Astrocyte (in vitro differentiated cells and primary cell): ENCODE measurements around the gene RDH16. TPM values are rescaled to one million over a fixed set of nuclear protein-coding genes. Genes with fewer than 3 reads are reported as not detected.

ENCODE experiments used
- DNase-seq: peaks from one replicate; pipeline ENCODE4 v3.0.0-alpha.2; 2010; ENCODE audit warnings: low read depth
- FAIRE-seq: peaks from 2 replicates; lab custom pipeline; 2011; peaks lifted over from hg19 to GRCh38; lab: Jason Lieb, UNC
- H2AFZ ChIP-seq: 2 replicates; pipeline ENCODE4 v1.6.0; 2012; ENCODE audit warnings: low read depth, low read length, inconsistent platforms
- H3K27ac ChIP-seq: 2 replicates; pipeline ENCODE4 v1.5.1; 2011; ENCODE audit warnings: low read depth, low read length, inconsistent platforms
- H3K27me3 ChIP-seq: 2 replicates; pipeline ENCODE4 v1.6.0; 2011; ENCODE audit warnings: low read length, inconsistent platforms; ENCODE audit not compliant: insufficient read depth
- H3K36me3 ChIP-seq: 2 replicates; pipeline ENCODE4 v1.5.1; 2011; ENCODE audit warnings: low read length, inconsistent platforms; ENCODE audit not compliant: insufficient read depth
- H3K4me1 ChIP-seq: 2 replicates; pipeline ENCODE4 v1.5.1; 2011; ENCODE audit warnings: low read length, inconsistent platforms; ENCODE audit not compliant: insufficient read depth
- H3K4me2 ChIP-seq: 2 replicates; pipeline ENCODE4 v1.6.0; 2012; ENCODE audit warnings: low read length, inconsistent platforms
- H3K4me3 ChIP-seq: 2 replicates; pipeline ENCODE4 v1.5.1; 2011; ENCODE audit warnings: low read depth, mild to moderate bottlenecking, low read length, inconsistent platforms; ENCODE audit not compliant: insufficient read depth
- H3K79me2 ChIP-seq: 2 replicates; pipeline ENCODE4 v1.6.0; 2012; ENCODE audit warnings: mild to moderate bottlenecking, low read length, inconsistent platforms; ENCODE audit not compliant: insufficient read depth
- H3K9ac ChIP-seq: 2 replicates; pipeline ENCODE4 v1.6.0; 2012; ENCODE audit warnings: mild to moderate bottlenecking, low read length, inconsistent platforms
- H3K9me3 ChIP-seq: 2 replicates; pipeline ENCODE4 v1.5.1; 2012; ENCODE audit warnings: low read depth, mild to moderate bottlenecking, low read length, inconsistent platforms; ENCODE audit not compliant: insufficient read depth
- H4K20me1 ChIP-seq: 2 replicates; pipeline ENCODE4 v1.6.0; 2012; ENCODE audit warnings: low read length, inconsistent platforms; ENCODE audit not compliant: insufficient read depth
- H3K27ac Mint-ChIP-seq: one replicate; pipeline ENCODE4 v1.8.0; 2021; ENCODE audit warnings: mild to moderate bottlenecking, mixed read lengths; ENCODE audit not compliant: unreplicated experiment
- H3K27me3 Mint-ChIP-seq: one replicate; pipeline ENCODE4 v1.8.0; 2021; ENCODE audit warnings: low read depth, mixed read lengths; ENCODE audit not compliant: unreplicated experiment
- H3K36me3 Mint-ChIP-seq: one replicate; pipeline ENCODE4 v1.8.0; 2021; ENCODE audit warnings: low read depth, mixed read lengths; ENCODE audit not compliant: unreplicated experiment
- H3K4me1 Mint-ChIP-seq: one replicate; pipeline ENCODE4 v1.8.0; 2021; ENCODE audit warnings: low read depth, mixed read lengths; ENCODE audit not compliant: unreplicated experiment
- H3K4me3 Mint-ChIP-seq: one replicate; pipeline ENCODE4 v1.8.0; 2021; ENCODE audit warnings: mild to moderate bottlenecking, moderate library complexity, mixed read lengths; ENCODE audit not compliant: unreplicated experiment
- H3K9me3 Mint-ChIP-seq: one replicate; pipeline ENCODE4 v1.8.0; 2021; ENCODE audit warnings: mild to moderate bottlenecking, mixed read lengths; ENCODE audit not compliant: unreplicated experiment
- EZH2 ChIP-seq: IDR thresholded peaks from 2 replicates; pipeline ENCODE4 v1.6.1; 2012; ENCODE audit warnings: mild to moderate bottlenecking, low read length, inconsistent platforms; ENCODE audit not compliant: insufficient read depth
- total RNA-seq: library from RNA; stranded (reverse); gene quantifications from 2 replicates; pipeline ENCODE4 v1.2.1, GENCODE V29; 2021
- TF ChIP-seq, protein P1 (sequence below): IDR thresholded peaks from 2 replicates; pipeline ENCODE4 v1.5.1; 2011; ENCODE audit warnings: low read depth, mild to moderate bottlenecking, inconsistent platforms, low read length, moderate library complexity; ENCODE audit not compliant: insufficient read depth

Gene RDH16
- total RNA-seq, 1 donor from 2014 or later = 0.32 TPM

DNA sequence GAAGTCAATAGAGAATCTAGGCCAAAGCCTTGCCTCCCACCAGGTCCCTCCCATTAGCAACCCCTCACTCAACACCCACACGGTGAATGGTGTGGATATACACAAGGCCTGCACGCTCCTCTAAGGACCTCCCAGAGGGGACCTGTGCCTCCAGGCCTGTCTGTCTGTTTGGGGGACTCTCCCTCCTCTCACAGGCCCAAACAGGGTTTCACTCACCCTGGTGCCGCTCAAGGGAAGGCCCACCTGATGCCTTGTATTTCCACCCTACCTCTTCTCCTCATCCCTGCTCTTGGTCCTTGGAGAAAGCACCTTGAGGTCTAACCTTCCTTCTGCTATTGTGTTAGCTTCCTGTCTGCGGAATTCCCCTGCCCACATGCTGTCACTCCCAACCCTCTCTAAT lies 27.6 kb downstream of the RDH16 start:
- no peak for DNase-seq

DNA sequence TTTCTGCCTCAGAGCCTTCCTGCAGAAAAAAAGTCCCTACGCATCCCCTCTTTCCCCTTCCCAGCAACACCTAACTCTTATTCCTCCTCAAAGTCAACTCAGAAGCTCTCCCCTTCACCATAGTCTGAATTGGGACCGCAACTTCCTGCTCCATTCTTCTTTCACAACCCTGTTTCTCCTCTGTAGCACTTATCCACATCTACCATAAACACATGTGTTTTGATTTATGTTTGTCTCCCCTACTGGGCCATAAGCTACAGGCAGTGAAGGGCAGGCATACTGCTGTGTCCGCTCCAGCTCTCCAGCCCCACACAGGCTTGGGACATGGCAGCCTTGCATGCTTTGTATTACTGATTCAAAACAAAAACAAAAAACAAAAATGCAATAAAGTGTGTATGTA lies 29.1 kb downstream of the RDH16 start:
- no peak overlapping the region for H3K27ac Mint-ChIP-seq
- no peak for FAIRE-seq

More for the DNA sequence above, 27.6 kb downstream of the RDH16 start:
- no peak for FAIRE-seq
- no peaks in the 10 kb centered on the region for H3K4me1 Mint-ChIP-seq
- Histone ChIP-seq H3K27ac (no peak overlapping the region), H3K27me3 (peaks cover 8% of the 10 kb centered on the region), H4K20me1 (no peaks in the 10 kb centered on the region), H3K36me3 (no peaks in the 10 kb centered on the region), H3K79me2 (no peaks in the 10 kb centered on the region), H3K4me3 (no peak overlapping the region), H2AFZ (no peak overlapping the region), H3K4me2 (no peak overlapping the region), H3K9ac (no peak overlapping the region), H3K9me3 (no peaks in the 10 kb centered on the region), H3K4me1 (no peaks in the 10 kb centered on the region)
- no peaks in the 10 kb centered on the region for H3K36me3 Mint-ChIP-seq
- no peak overlapping the region for H3K27ac Mint-ChIP-seq
- peaks cover 37% of the 10 kb centered on the region for H3K27me3 Mint-ChIP-seq
- TF ChIP-seq, protein P1, sequence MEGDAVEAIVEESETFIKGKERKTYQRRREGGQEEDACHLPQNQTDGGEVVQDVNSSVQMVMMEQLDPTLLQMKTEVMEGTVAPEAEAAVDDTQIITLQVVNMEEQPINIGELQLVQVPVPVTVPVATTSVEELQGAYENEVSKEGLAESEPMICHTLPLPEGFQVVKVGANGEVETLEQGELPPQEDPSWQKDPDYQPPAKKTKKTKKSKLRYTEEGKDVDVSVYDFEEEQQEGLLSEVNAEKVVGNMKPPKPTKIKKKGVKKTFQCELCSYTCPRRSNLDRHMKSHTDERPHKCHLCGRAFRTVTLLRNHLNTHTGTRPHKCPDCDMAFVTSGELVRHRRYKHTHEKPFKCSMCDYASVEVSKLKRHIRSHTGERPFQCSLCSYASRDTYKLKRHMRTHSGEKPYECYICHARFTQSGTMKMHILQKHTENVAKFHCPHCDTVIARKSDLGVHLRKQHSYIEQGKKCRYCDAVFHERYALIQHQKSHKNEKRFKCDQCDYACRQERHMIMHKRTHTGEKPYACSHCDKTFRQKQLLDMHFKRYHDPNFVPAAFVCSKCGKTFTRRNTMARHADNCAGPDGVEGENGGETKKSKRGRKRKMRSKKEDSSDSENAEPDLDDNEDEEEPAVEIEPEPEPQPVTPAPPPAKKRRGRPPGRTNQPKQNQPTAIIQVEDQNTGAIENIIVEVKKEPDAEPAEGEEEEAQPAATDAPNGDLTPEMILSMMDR = no peak
- TF ChIP-seq EZH2 = no peak
- peaks cover 8% of the 10 kb centered on the region for H3K9me3 Mint-ChIP-seq
- H3K4me3 Mint-ChIP-seq = no peak overlapping the region

DNA sequence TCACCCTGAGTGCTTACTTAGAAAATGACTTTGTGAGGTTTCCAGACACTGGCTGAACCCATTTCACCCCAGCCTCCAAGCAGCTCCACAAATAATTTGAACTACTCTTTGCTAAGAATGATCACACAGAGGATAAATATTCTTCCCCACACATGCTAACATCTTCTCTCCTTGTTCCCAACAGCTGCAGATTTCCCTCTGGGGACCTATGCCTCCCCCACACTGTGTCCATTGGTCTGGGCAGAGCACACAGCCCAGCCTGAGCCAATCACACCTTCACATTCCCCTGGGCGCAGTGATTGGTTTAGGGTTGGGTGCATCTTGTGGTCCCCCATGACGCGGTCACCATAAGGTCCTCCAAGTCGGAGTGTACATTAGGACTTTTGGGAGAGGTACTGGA lies 30.1 kb downstream of the RDH16 start:
- no peaks in the 10 kb centered on the region for H3K36me3 ChIP-seq
- no peak overlapping the region for H3K27ac ChIP-seq
- H3K4me2 ChIP-seq = no peak overlapping the region
- Mint-ChIP-seq H3K4me3 (no peak overlapping the region), H3K4me1 (no peaks in the 10 kb centered on the region), H3K27me3 (peaks cover 33% of the 10 kb centered on the region), H3K27ac (no peak overlapping the region), H3K9me3 (peaks cover 4% of the 10 kb centered on the region), H3K36me3 (no peaks in the 10 kb centered on the region)
- no peak overlapping the region for H3K4me3 ChIP-seq
- no peaks in the 10 kb centered on the region for H4K20me1 ChIP-seq
- no peak for TF ChIP-seq EZH2
- TF ChIP-seq, protein P1 = no peak
- DNase-seq (no peak), FAIRE-seq (no peak)
- no peaks in the 10 kb centered on the region for H3K79me2 ChIP-seq
- no peak overlapping the region for H3K9ac ChIP-seq
- H3K4me1 ChIP-seq = no peaks in the 10 kb centered on the region
- H3K9me3 ChIP-seq = no peaks in the 10 kb centered on the region
- H3K27me3 ChIP-seq = peaks cover 8% of the 10 kb centered on the region
- no peak overlapping the region for H2AFZ ChIP-seq

More for the DNA sequence above, 29.1 kb downstream of the RDH16 start:
- no peak overlapping the region for H3K4me3 Mint-ChIP-seq
- no peaks in the 10 kb centered on the region for H3K79me2 ChIP-seq
- no peaks in the 10 kb centered on the region for H3K36me3 ChIP-seq
- TF ChIP-seq EZH2 = no peak
- TF ChIP-seq, protein P1 = no peak
- H3K9me3 Mint-ChIP-seq = peaks cover 4% of the 10 kb centered on the region
- H3K4me1 ChIP-seq = no peaks in the 10 kb centered on the region
- H3K9ac ChIP-seq = no peak overlapping the region
- no peaks in the 10 kb centered on the region for H3K4me1 Mint-ChIP-seq
- H3K4me3 ChIP-seq = no peak overlapping the region
- no peak for DNase-seq
- H3K27ac ChIP-seq = no peak overlapping the region
- no peak overlapping the region for H3K4me2 ChIP-seq
- H3K27me3 Mint-ChIP-seq = peaks cover 33% of the 10 kb centered on the region
- no peaks in the 10 kb centered on the region for H3K36me3 Mint-ChIP-seq
- no peak overlapping the region for H2AFZ ChIP-seq
- H3K27me3 ChIP-seq = peaks cover 8% of the 10 kb centered on the region
- no peaks in the 10 kb centered on the region for H3K9me3 ChIP-seq
- H4K20me1 ChIP-seq = no peaks in the 10 kb centered on the region
